ENCODE data around the gene TROAP. TPM values are rescaled to one million over a fixed set of nuclear protein-coding genes. Genes with fewer than 3 reads are reported as not detected.

TROAP gene
- total and polyA plus RNA-seq, 4 donors, result 0.97 to 17.5 (median 2.0) TPM; not detected in 1

- no peak overlapping the region for H3K27ac ChIP-seq (ENCODE audit: low read depth in 1 of 2, low read length in 2 of 2)
- WGBS, result 98% methylated on average over 12 of the region's 12 CpGs
- no peaks in the 10 kb centered on the region for H3K36me3 ChIP-seq (ENCODE audit: control insufficient read depth in 4 of 4, insufficient read depth in 3 of 4, low read depth in 1 of 4, low read length in 3 of 4)
- H3K4me1 ChIP-seq (ENCODE audit: control insufficient read depth in 4 of 4, insufficient read depth in 4 of 4, low read length in 3 of 4), result peaks cover 0 to 7% (median 3%) of the 10 kb centered on the region in 4 donors
- H3K9ac ChIP-seq (ENCODE audit: low read depth in 1 of 2, low read length in 2 of 2), result no peak overlapping the region
- no peak for TF ChIP-seq ZBTB33 (IDR thresholded peaks at IDR 0.05)
- DNase-seq (ENCODE audit: low spot score), result no peak
- no peak overlapping the region for H3K4me3 ChIP-seq (ENCODE audit: low read depth in 1 of 3, low read length in 3 of 3)
- H3K27me3 ChIP-seq (ENCODE audit: control insufficient read depth in 4 of 4, insufficient read depth in 4 of 4, low read length in 3 of 4), result peaks cover 0 to 3% (median 0%) of the 10 kb centered on the region in 4 donors
- no peaks in the 10 kb centered on the region for H3K9me3 ChIP-seq (ENCODE audit: control insufficient read depth in 4 of 4, low read length in 3 of 4)
Observed at GRCh38 chr12:49328816-49329215, 5.8 kb downstream of the TROAP start.

- Histone ChIP-seq H3K9ac (ENCODE audit: low read depth in 1 of 2, low read length in 2 of 2) (no peak overlapping the region), H3K4me3 (ENCODE audit: low read depth in 1 of 3, low read length in 3 of 3) (no peak overlapping the region), H3K27ac (ENCODE audit: low read depth in 1 of 2, low read length in 2 of 2) (no peak overlapping the region), H3K4me1 (ENCODE audit: control insufficient read depth in 4 of 4, insufficient read depth in 4 of 4, low read length in 3 of 4) (peaks cover 0 to 7% (median 3%) of the 10 kb centered on the region in 4 donors), H3K27me3 (ENCODE audit: control insufficient read depth in 4 of 4, insufficient read depth in 4 of 4, low read length in 3 of 4) (peaks cover 0 to 8% (median 0%) of the 10 kb centered on the region in 4 donors), H3K9me3 (ENCODE audit: control insufficient read depth in 4 of 4, low read length in 3 of 4) (no peaks in the 10 kb centered on the region), H3K36me3 (ENCODE audit: control insufficient read depth in 4 of 4, insufficient read depth in 3 of 4, low read depth in 1 of 4, low read length in 3 of 4) (no peaks in the 10 kb centered on the region)
- 96% methylated on average over 7 of the region's 7 CpGs for WGBS
- TF ChIP-seq RAD21 (IDR thresholded peaks at IDR 0.05) (no peak), ZBTB33 (IDR thresholded peaks at IDR 0.05) (no peak)
- no peak for DNase-seq (ENCODE audit: low spot score)
Observed at GRCh38 chr12:49330032-49330619, 7.1 kb downstream of the TROAP start.

GRCh38 chr12:49330631-49331379 is 7.8 kb downstream of the TROAP start:
- Histone ChIP-seq H3K27me3 (ENCODE audit: control insufficient read depth in 4 of 4, insufficient read depth in 4 of 4, low read length in 3 of 4) (peaks cover 0 to 11% (median 0%) of the 10 kb centered on the region in 4 donors), H3K27ac (ENCODE audit: low read depth in 1 of 2, low read length in 2 of 2) (no peak overlapping the region), H3K9me3 (ENCODE audit: control insufficient read depth in 4 of 4, low read length in 3 of 4) (no peaks in the 10 kb centered on the region), H3K4me1 (ENCODE audit: control insufficient read depth in 4 of 4, insufficient read depth in 4 of 4, low read length in 3 of 4) (peaks cover 0 to 7% (median 3%) of the 10 kb centered on the region in 4 donors), H3K36me3 (ENCODE audit: control insufficient read depth in 4 of 4, insufficient read depth in 3 of 4, low read depth in 1 of 4, low read length in 3 of 4) (no peaks in the 10 kb centered on the region), H3K9ac (ENCODE audit: low read depth in 1 of 2, low read length in 2 of 2) (no peak overlapping the region), H3K4me3 (ENCODE audit: low read depth in 1 of 3, low read length in 3 of 3) (no peak overlapping the region)
- no peak for DNase-seq (ENCODE audit: low spot score)
- WGBS, result 82% methylated on average over 14 of the region's 14 CpGs
- TF ChIP-seq JUND (IDR thresholded peaks at IDR 0.05) (no peak), ZBTB33 (IDR thresholded peaks at IDR 0.05) (no peak), NR2F2 (IDR thresholded peaks at IDR 0.05) (no peak), CTCF (IDR thresholded peaks at IDR 0.05; ENCODE audit: low read depth, low read length, missing input control) (no peak), REST (IDR thresholded peaks at IDR 0.05) (no peak), ATF3 (IDR thresholded peaks at IDR 0.05) (no peak), FOXA1 (IDR thresholded peaks at IDR 0.05) (no peak), RAD21 (IDR thresholded peaks at IDR 0.05) (no peak), RXRA (IDR thresholded peaks at IDR 0.05) (no peak), YY1 (IDR thresholded peaks at IDR 0.05) (no peak), MAX (IDR thresholded peaks at IDR 0.05) (no peak), GABPA (IDR thresholded peaks at IDR 0.05 in 1 of 2, conservative IDR thresholded peaks at IDR 0.05 in 1 of 2) (no peak)

Data from liver (tissue), 9 donors.